Prostate gland (tissue), 2 donors: Measurements from ENCODE around the gene TRAF3IP1. TPM values are rescaled to one million over a fixed set of nuclear protein-coding genes. Genes with fewer than 3 reads are reported as not detected.
A peak's percentile ranks its signal among the peaks of the same experiment; 100 is the strongest.

Experiments used
- DNase-seq: peaks from one replicate; pipeline ENCODE4 v3.0.0-alpha.2; 2019; ENCODE audit warnings: low spot score
- H3K27ac ChIP-seq, 2 donors: fragments of 200-600 bp; sonication (generic); 2 replicates each; pipeline ENCODE4 v1.5.1; 2017 to 2019
- H3K27me3 ChIP-seq: fragments of 200-600 bp; sonication (generic); replicated peaks from 2 replicates; pipeline ENCODE4 v1.5.1; 2019; ENCODE audit not compliant: insufficient read depth
- H3K36me3 ChIP-seq, 2 donors: fragments of 200-600 bp; sonication (generic); 1 replicate in 1 of 2; 2 replicates in 1 of 2; pipeline versions ENCODE4 v1.5.1 to v1.8.1; 2017 to 2019
- H3K4me1 ChIP-seq: fragments of 200-600 bp; sonication (generic); replicated peaks from 2 replicates; pipeline ENCODE4 v1.5.1; 2019
- H3K4me3 ChIP-seq, 2 donors: fragments of 200-600 bp; sonication (generic); 2 replicates each; pipeline ENCODE4 v1.5.1; 2017 to 2019
- H3K9me3 ChIP-seq: fragments of 200-600 bp; sonication (generic); 2 replicates; pipeline ENCODE4 v1.5.1; 2017
- POLR2A ChIP-seq: fragments of 450-650 bp; IDR thresholded peaks from one replicate; pipeline ENCODE4 v1.6.1; 2016; ENCODE audit warnings: antibody characterized with exemption, mild to moderate bottlenecking
- POLR2AphosphoS5 ChIP-seq: sonication (generic); formaldehyde crosslinking; IDR thresholded peaks from one replicate; pipeline ENCODE4 v1.6.1; 2017; ENCODE audit warnings: antibody characterized with exemption
- WGBS: methylation state at CpG from one replicate; pipeline ENCODE4 v1.1.5; 2018; 5-methylcytosine and 5-hydroxymethylcytosine counted together
- intact Hi-C: fragments of 100-400 bp; cut with DNase I; formaldehyde crosslinking; loops from one replicate; pipeline ENCODE4 v1.14.2; 2022
- total RNA-seq, 2 donors: library from RNA; depleted of rRNA; stranded (reverse); fragments of >200 nt; gene quantifications; one replicate each; pipeline ENCODE4 v1.1.0, GENCODE V29; 2016
- TF ChIP-seq, protein P1 (sequence below), 4 experiments: fragments of 200-600 bp in 2 of 4; fragments of 450-650 bp in 2 of 4; sonication (generic) in 2 of 4; IDR thresholded peaks; 1 replicate in 3 of 4; 2 replicates in 1 of 4; pipeline ENCODE4 v1.5.1; 2016 to 2019; ENCODE audit warnings: antibody characterized with exemption in 4 of 4, mild to moderate bottlenecking in 2 of 4, moderate library complexity in 2 of 4

The TRAF3IP1 gene
- total RNA-seq, 2 donors from 2014 or later: 14.4 to 18.5 TPM

DNA sequence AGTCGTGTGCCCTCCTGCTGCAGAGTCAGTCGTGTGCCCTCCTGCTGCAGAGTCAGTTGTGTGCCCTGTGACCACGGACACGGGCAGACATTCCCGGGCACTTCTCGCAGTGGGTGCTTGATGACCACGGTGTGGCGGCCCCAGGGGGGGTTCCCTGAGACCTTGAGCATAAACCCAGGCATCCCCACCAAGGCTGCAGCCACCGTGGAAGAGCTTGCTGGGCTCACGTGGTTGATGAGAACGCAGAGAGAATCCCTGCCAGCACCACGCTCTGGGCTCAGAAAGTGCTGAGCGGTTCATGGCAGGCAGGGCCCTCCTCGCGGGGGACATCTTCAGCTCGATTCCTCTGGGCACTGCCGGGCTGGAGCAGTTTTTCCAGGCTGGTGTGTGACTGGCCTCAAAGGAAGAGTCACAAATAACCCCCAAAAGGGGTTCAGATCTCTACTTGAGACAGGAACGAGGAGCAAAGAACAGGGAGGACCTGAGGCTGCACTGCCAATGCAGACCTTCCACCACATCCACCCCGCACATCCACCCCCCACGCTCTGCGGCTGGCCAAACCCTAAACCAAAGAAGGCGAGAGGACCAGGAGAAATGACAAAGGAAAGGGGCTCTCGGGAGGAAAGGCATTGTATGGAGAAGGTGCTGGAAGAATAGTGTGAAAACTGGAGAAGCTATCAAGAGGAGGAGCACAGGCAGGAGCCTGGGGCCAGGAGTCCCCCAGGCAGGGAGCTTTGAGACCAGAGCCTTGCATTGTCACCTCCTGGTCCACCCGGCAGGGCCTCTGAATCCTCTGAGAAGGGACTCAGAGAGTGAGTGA is 23.5 kb upstream of the TRAF3IP1 start:
- no peaks in the 10 kb centered on the region for H3K9me3 ChIP-seq
- TF ChIP-seq POLR2AphosphoS5: no peak
- no peak for TF ChIP-seq POLR2A
- TF ChIP-seq, protein P1, sequence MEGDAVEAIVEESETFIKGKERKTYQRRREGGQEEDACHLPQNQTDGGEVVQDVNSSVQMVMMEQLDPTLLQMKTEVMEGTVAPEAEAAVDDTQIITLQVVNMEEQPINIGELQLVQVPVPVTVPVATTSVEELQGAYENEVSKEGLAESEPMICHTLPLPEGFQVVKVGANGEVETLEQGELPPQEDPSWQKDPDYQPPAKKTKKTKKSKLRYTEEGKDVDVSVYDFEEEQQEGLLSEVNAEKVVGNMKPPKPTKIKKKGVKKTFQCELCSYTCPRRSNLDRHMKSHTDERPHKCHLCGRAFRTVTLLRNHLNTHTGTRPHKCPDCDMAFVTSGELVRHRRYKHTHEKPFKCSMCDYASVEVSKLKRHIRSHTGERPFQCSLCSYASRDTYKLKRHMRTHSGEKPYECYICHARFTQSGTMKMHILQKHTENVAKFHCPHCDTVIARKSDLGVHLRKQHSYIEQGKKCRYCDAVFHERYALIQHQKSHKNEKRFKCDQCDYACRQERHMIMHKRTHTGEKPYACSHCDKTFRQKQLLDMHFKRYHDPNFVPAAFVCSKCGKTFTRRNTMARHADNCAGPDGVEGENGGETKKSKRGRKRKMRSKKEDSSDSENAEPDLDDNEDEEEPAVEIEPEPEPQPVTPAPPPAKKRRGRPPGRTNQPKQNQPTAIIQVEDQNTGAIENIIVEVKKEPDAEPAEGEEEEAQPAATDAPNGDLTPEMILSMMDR (IDR thresholded peaks at IDR 0.05): no peak
- no peaks in the 10 kb centered on the region for H3K4me1 ChIP-seq
- no peak overlapping the region for H3K27ac ChIP-seq
- no peaks in the 10 kb centered on the region for H3K36me3 ChIP-seq
- no peaks in the 10 kb centered on the region for H3K27me3 ChIP-seq
- no peak overlapping the region for H3K4me3 ChIP-seq
- no peak for DNase-seq
- 83% methylated on average over 13 of the region's 24 CpGs for WGBS
- intact Hi-C loops: no loop called here

DNA sequence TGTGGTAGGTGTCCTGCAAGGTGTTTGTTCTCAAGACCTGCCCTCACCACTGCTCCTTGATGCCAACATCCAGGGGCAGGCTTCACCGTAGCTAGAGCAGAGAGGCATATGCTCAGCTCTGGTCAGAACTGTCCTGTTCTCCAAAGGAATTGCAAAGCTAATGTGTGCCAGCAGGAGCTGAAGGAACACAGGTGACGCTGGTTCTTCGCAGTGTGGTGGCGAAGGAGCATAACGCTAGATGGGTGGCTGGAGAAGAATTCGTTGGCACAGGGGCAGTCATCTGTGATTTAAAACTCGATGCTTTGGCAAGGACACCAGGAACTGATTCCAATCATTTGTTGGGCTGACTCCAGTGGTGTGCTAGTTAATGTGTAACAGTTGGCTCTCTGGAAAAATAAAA is 20.5 kb upstream of the TRAF3IP1 start:
- intact Hi-C loops: no loop called here
- DNase-seq: peak; percentile 82
- no peak overlapping the region for H3K4me3 ChIP-seq
- 9% methylated on average over 7 of the region's 7 CpGs for WGBS
- peak overlapping the region; percentile 61 to 71 for H3K27ac ChIP-seq
- H3K9me3 ChIP-seq: no peaks in the 10 kb centered on the region
- TF ChIP-seq, protein P1 (IDR thresholded peaks at IDR 0.05): peak in 2 of 4 experiments; percentile 24 to 30
- TF ChIP-seq POLR2AphosphoS5 (peak; percentile 85), POLR2A (peak; percentile 35)
- H3K36me3 ChIP-seq: no peaks in the 10 kb centered on the region
- no peaks in the 10 kb centered on the region for H3K27me3 ChIP-seq
- no peaks in the 10 kb centered on the region for H3K4me1 ChIP-seq

DNA sequence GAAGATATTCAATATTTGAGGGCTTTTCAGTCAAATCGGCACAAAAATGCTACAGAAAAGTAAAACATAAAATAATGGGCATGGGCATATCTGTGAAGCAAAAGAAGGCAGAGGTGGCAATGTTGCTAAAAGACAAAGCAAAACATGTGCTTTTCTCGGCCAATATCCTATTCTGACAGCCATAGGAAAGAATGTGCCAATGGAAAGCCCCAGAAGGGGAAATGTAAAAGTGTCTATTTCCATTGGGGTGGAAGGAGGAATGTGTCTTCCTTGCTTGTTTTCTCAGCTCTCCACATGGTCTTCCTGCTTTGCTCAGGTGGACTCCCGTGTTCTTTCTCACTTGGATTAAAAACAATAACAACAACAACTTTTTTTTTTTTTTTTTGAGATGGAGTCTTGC is 18.2 kb upstream of the TRAF3IP1 start:
- Histone ChIP-seq H3K36me3 (no peaks in the 10 kb centered on the region), H3K4me1 (no peaks in the 10 kb centered on the region), H3K27ac (no peak overlapping the region), H3K9me3 (no peaks in the 10 kb centered on the region), H3K4me3 (no peak overlapping the region), H3K27me3 (no peaks in the 10 kb centered on the region)
- intact Hi-C loops: no loop called here
- TF ChIP-seq POLR2AphosphoS5: no peak
- TF ChIP-seq, protein P1 (IDR thresholded peaks at IDR 0.05): no peak
- no peak for TF ChIP-seq POLR2A
- WGBS: 71% methylated on average over 3 of the region's 3 CpGs
- DNase-seq: no peak

DNA sequence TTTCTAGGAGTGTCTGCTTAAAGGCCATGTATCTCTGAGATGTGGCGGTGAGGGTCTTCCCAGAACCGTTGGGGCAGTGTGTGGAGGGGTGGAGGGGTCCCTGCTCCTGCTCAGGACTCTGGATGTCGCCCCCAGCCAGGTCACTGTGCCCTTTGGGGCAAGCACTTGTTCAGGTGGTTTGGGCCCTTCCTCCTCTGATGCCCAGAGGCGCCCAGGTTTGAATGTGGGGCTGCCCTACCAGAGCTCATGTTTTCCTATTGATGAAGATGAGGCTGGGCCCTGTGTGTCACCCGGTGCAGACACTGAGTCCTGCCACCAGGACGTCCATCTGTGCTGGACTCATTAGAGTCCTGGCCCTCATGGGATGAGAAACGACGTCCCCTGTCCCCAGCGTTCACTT is 17.6 kb upstream of the TRAF3IP1 start:
- Histone ChIP-seq H3K27ac (no peak overlapping the region), H3K4me3 (no peak overlapping the region), H3K36me3 (no peaks in the 10 kb centered on the region), H3K9me3 (no peaks in the 10 kb centered on the region), H3K27me3 (no peaks in the 10 kb centered on the region), H3K4me1 (no peaks in the 10 kb centered on the region)
- no peak for DNase-seq
- 91% methylated on average over 9 of the region's 9 CpGs for WGBS
- intact Hi-C loops: no loop called here
- TF ChIP-seq POLR2A (no peak), POLR2AphosphoS5 (no peak)
- TF ChIP-seq, protein P1 (IDR thresholded peaks at IDR 0.05): no peak

DNA sequence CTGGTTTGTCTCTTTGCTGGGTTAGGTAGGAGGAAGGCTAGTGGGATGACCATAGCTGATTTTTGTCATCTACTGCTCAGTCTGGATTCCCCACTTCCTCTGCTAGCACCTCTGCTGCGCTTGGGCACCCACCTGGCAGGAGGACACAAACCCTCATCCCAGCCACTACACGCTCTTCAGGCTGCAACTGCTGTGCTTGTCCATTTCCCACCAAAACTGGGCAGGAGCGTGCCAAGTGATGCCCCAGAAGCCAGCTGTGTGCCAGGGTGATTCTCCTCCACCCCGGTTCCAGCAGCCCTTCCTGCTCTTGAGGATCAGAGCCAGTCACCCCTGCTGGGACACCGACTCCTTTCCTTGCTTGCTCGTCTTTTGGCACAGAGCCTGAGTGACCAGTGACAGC is 16.2 kb upstream of the TRAF3IP1 start:
- 95% methylated on average over 6 of the region's 6 CpGs for WGBS
- H3K27ac ChIP-seq: no peak overlapping the region
- H3K36me3 ChIP-seq: no peaks in the 10 kb centered on the region
- intact Hi-C loops: no loop called here
- H3K9me3 ChIP-seq: no peaks in the 10 kb centered on the region
- no peak for DNase-seq
- no peaks in the 10 kb centered on the region for H3K27me3 ChIP-seq
- no peaks in the 10 kb centered on the region for H3K4me1 ChIP-seq
- H3K4me3 ChIP-seq: no peak overlapping the region
- no peak for TF ChIP-seq POLR2AphosphoS5
- no peak for TF ChIP-seq POLR2A
- TF ChIP-seq, protein P1 (IDR thresholded peaks at IDR 0.05): no peak
